Liver (tissue), 9 donors: ENCODE measurements around the gene L1TD1. TPM values are rescaled to one million over a fixed set of nuclear protein-coding genes. Genes with fewer than 3 reads are reported as not detected.
"Not testable (repeated sequence)": the region's sequence is repeated elsewhere in the genome, so short reads cannot be mapped to it uniquely, and the experiment has no call there.

Experiments used
- DNase-seq: peaks from one replicate; pipeline ENCODE4 v3.0.0-alpha.2; 2017; ENCODE audit warnings: low spot score
- H3K27ac ChIP-seq, 2 donors: one replicate each; pipeline ENCODE4 v1.7.0; 2013; ENCODE audit warnings: inconsistent platforms in 2 of 2, low read length in 2 of 2, control low read depth in 1 of 2, low read depth in 1 of 2, mild to moderate bottlenecking in 1 of 2
- H3K27me3 ChIP-seq, 4 donors: one replicate each; pipeline versions ENCODE4 v1.6.1 to v1.7.0; 2013; ENCODE audit warnings: low read length in 3 of 4, inconsistent platforms in 1 of 4, mild to moderate bottlenecking in 1 of 4, moderate library complexity in 1 of 4; ENCODE audit not compliant: control insufficient read depth in 4 of 4, insufficient read depth in 4 of 4
- H3K36me3 ChIP-seq, 4 donors: one replicate each; pipeline versions ENCODE4 v1.6.1 to v1.7.0; 2013; ENCODE audit warnings: low read length in 3 of 4, mild to moderate bottlenecking in 3 of 4, low read depth in 1 of 4, moderate library complexity in 1 of 4; ENCODE audit not compliant: control insufficient read depth in 4 of 4, insufficient read depth in 3 of 4
- H3K4me1 ChIP-seq, 4 donors: one replicate each; pipeline versions ENCODE4 v1.6.1 to v1.7.0; 2013; ENCODE audit warnings: low read length in 3 of 4, mild to moderate bottlenecking in 3 of 4, moderate library complexity in 1 of 4; ENCODE audit not compliant: control insufficient read depth in 4 of 4, insufficient read depth in 4 of 4
- H3K4me3 ChIP-seq, 3 donors: one replicate each; pipeline versions ENCODE4 v1.6.1 to v1.7.0; 2013; ENCODE audit warnings: low read length in 3 of 3, control low read depth in 1 of 3, low read depth in 1 of 3, mild to moderate bottlenecking in 1 of 3
- H3K9ac ChIP-seq, 2 donors: one replicate each; pipeline ENCODE4 v1.7.0; 2013; ENCODE audit warnings: low read length in 2 of 2, mild to moderate bottlenecking in 2 of 2, moderate library complexity in 2 of 2, control low read depth in 1 of 2, low read depth in 1 of 2
- H3K9me3 ChIP-seq, 4 donors: one replicate each; pipeline versions ENCODE4 v1.6.1 to v1.7.0; 2013; ENCODE audit warnings: low read length in 3 of 4; ENCODE audit not compliant: control insufficient read depth in 4 of 4
- ATF3 ChIP-seq: IDR thresholded peaks from 2 replicates; pipeline ENCODE4 v1.6.1; 2016; ENCODE audit warnings: antibody characterized with exemption
- CTCF ChIP-seq: fragments of 150-350 bp; IDR thresholded peaks from 2 replicates; pipeline ENCODE4 v1.5.1; 2017; ENCODE audit warnings: improper control_type of control experiment, low read depth, low read length; ENCODE audit not compliant: missing input control
- EGR1 ChIP-seq, 2 donors: IDR thresholded peaks; 2 replicates each; pipeline ENCODE4 v1.6.1; 2016 to 2018; ENCODE audit warnings: antibody characterized with exemption in 2 of 2, low read depth in 2 of 2
- FOXA1 ChIP-seq: IDR thresholded peaks from 2 replicates; pipeline ENCODE4 v1.6.1; 2016; ENCODE audit warnings: antibody characterized with exemption
- FOXA2 ChIP-seq: IDR thresholded peaks from 2 replicates; pipeline ENCODE4 v1.6.1; 2016; ENCODE audit warnings: antibody characterized with exemption
- GABPA ChIP-seq, 2 donors: IDR thresholded peaks in 1 of 2; conservative IDR thresholded peaks in 1 of 2; 2 replicates each; pipeline ENCODE4 v1.6.1; 2016; ENCODE audit warnings: antibody characterized with exemption in 2 of 2, mild to moderate bottlenecking in 1 of 2, moderate library complexity in 1 of 2
- HNF4A ChIP-seq, 2 donors: conservative IDR thresholded peaks; 2 replicates each; pipeline ENCODE4 v1.6.1; 2016; ENCODE audit warnings: antibody characterized with exemption in 2 of 2, mild to moderate bottlenecking in 2 of 2
- HNF4G ChIP-seq: IDR thresholded peaks from 2 replicates; pipeline ENCODE4 v1.6.1; 2016; ENCODE audit warnings: antibody characterized with exemption
- JUND ChIP-seq, 2 donors: IDR thresholded peaks; 2 replicates each; pipeline ENCODE4 v1.6.1; 2016; ENCODE audit warnings: antibody characterized with exemption in 2 of 2
- NR2F2 ChIP-seq: IDR thresholded peaks from 2 replicates; pipeline ENCODE4 v1.6.1; 2016; ENCODE audit warnings: antibody characterized with exemption
- RAD21 ChIP-seq, 2 donors: IDR thresholded peaks; 2 replicates each; pipeline ENCODE4 v1.6.1; 2016; ENCODE audit warnings: antibody characterized with exemption in 2 of 2, mild to moderate bottlenecking in 2 of 2
- REST ChIP-seq: IDR thresholded peaks from 2 replicates; pipeline ENCODE4 v1.6.1; 2016; ENCODE audit warnings: antibody characterized with exemption, mild to moderate bottlenecking
- RXRA ChIP-seq, 2 donors: IDR thresholded peaks; 2 replicates each; pipeline ENCODE4 v1.6.1; 2017 to 2018; ENCODE audit warnings: antibody characterized with exemption in 2 of 2, mild to moderate bottlenecking in 1 of 2
- SP1 ChIP-seq: IDR thresholded peaks from 2 replicates; pipeline ENCODE4 v1.6.1; 2018; ENCODE audit warnings: antibody characterized with exemption, mild to moderate bottlenecking
- TAF1 ChIP-seq: conservative IDR thresholded peaks from 2 replicates; pipeline ENCODE4 v1.6.1; 2016; ENCODE audit warnings: antibody characterized with exemption, mild to moderate bottlenecking
- ZBTB33 ChIP-seq: IDR thresholded peaks from 2 replicates; pipeline ENCODE4 v1.6.1; 2016; ENCODE audit warnings: antibody characterized with exemption
- WGBS: extraction: QIAGEN DNeasy Blood & Tissue Kit; methylation state at CpG from one replicate; pipeline ENCODE4 v1.1.7; 2013; 5-methylcytosine and 5-hydroxymethylcytosine counted together
- polyA plus RNA-seq, 2 donors: library from polyadenylated mRNA; stranded (reverse) in 1 of 2; unstranded in 1 of 2; fragments of 200-250 nt in 1 of 2; fragments of >200 nt in 1 of 2; fragmentation: Nextera tagmentation in 1 of 2; extraction: Ambion mirVana in 1 of 2; gene quantifications; one replicate each; pipeline versions ENCODE4 v1.2.1 to v1.2.3, GENCODE V29; 2013 to 2015
- total RNA-seq, 2 donors: library from RNA; depleted of rRNA; stranded (reverse); fragments of >200 nt; gene quantifications; one replicate each; pipeline ENCODE4 v1.2.3, GENCODE V29; 2014
- TF ChIP-seq, protein P1 (sequence below): IDR thresholded peaks from 2 replicates; pipeline ENCODE4 v1.6.1; 2016; ENCODE audit warnings: antibody characterized with exemption
- donor health status: healthy.
- donor health status: healthy.
- donor health status: healthy.
- donor health status: healthy.
- donor health status: healthy.

L1TD1 gene
- total and polyA plus RNA-seq, 4 donors = under 0.01 to 0.14 (median 0.01) TPM; not detected in 1

DNA sequence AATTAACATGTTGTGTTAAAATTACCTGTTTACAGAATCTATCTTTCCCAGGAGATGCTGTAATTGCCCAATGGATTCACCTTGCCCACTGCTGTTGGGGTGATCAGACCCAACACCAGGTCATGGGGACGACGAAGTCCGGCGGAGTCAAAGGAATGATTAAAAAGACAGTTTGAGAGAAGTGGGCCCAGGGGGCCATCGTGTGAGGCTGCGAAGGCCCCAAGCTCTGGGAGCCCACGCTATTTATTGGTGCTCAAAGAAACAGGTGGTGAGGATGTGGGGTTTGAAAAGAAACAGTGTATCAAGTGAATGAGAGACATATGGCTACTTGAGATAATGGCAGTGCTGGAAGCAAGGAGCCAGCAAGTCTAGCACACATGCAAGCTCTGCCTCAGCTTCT lies 16.3 kb upstream of the L1TD1 start:
- H3K4me1 ChIP-seq = no peaks in the 10 kb centered on the region
- WGBS = 90% methylated on average over 7 of the region's 7 CpGs
- H3K27me3 ChIP-seq = no peaks in the 10 kb centered on the region
- no peak for TF ChIP-seq RXRA (IDR thresholded peaks at IDR 0.05)
- TF ChIP-seq FOXA2 = no peak
- TF ChIP-seq GABPA (IDR thresholded peaks at IDR 0.05 in 1 of 2, conservative IDR thresholded peaks at IDR 0.05 in 1 of 2) = no peak
- no peak for TF ChIP-seq FOXA1
- no peak for TF ChIP-seq SP1
- no peak for TF ChIP-seq HNF4G
- TF ChIP-seq EGR1 (IDR thresholded peaks at IDR 0.05; ENCODE audit: low read depth in 2 of 2) = no peak
- no peak for TF ChIP-seq RAD21 (IDR thresholded peaks at IDR 0.05)
- no peak for DNase-seq
- no peaks in the 10 kb centered on the region for H3K9me3 ChIP-seq
- no peak overlapping the region for H3K27ac ChIP-seq
- no peaks in the 10 kb centered on the region for H3K36me3 ChIP-seq
- H3K4me3 ChIP-seq = no peak overlapping the region
- no peak overlapping the region for H3K9ac ChIP-seq

GRCh38 chr1:62180054-62180453 lies 14.6 kb upstream of the L1TD1 start:
- H3K4me1 ChIP-seq, H3K36me3 ChIP-seq, H3K9ac ChIP-seq, H3K9me3 ChIP-seq, DNase-seq, H3K27ac ChIP-seq, H3K27me3 ChIP-seq, H3K4me3 ChIP-seq: not testable (repeated sequence)
- WGBS = 83% methylated on average over 4 of the region's 4 CpGs

DNA sequence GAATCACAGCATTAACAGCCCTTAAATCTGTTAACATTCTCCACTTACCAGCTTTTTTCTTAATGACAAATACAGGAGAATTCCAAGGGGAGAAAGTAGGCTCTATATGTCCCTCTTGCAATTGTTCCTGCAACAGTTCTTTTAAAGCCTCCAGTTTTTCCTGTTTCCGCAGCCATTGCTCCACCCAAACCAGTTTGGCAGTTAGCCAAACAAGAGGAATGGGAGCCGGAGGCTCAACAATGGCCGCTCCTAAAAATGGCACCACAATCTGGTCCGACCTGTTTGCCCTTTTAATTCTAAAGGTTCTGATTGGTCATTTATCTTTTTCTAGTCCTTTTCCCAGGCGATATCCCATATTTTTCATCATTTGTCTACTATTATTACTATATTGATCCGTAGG lies 14.0 kb upstream of the L1TD1 start:
- no peak for DNase-seq
- H3K27ac ChIP-seq = no peak overlapping the region
- no peak overlapping the region for H3K4me3 ChIP-seq
- no peak overlapping the region for H3K9ac ChIP-seq
- H3K27me3 ChIP-seq = no peaks in the 10 kb centered on the region
- H3K36me3 ChIP-seq = no peaks in the 10 kb centered on the region
- no peaks in the 10 kb centered on the region for H3K4me1 ChIP-seq
- TF ChIP-seq JUND (IDR thresholded peaks at IDR 0.05) = no peak
- no peak for TF ChIP-seq NR2F2
- TF ChIP-seq ATF3 = no peak
- TF ChIP-seq TAF1 = no peak
- TF ChIP-seq RAD21 (IDR thresholded peaks at IDR 0.05) = no peak
- TF ChIP-seq CTCF = no peak
- no peak for TF ChIP-seq GABPA (IDR thresholded peaks at IDR 0.05 in 1 of 2, conservative IDR thresholded peaks at IDR 0.05 in 1 of 2)
- no peak for TF ChIP-seq HNF4A (conservative IDR thresholded peaks at IDR 0.05)
- no peak for TF ChIP-seq FOXA2
- TF ChIP-seq ZBTB33 = no peak
- TF ChIP-seq REST = no peak
- TF ChIP-seq EGR1 (IDR thresholded peaks at IDR 0.05; ENCODE audit: low read depth in 2 of 2) = no peak
- TF ChIP-seq HNF4G = no peak
- no peak for TF ChIP-seq RXRA (IDR thresholded peaks at IDR 0.05)
- TF ChIP-seq SP1 = no peak
- TF ChIP-seq FOXA1 = no peak
- TF ChIP-seq, protein P1, sequence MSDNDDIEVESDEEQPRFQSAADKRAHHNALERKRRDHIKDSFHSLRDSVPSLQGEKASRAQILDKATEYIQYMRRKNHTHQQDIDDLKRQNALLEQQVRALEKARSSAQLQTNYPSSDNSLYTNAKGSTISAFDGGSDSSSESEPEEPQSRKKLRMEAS = no peak
- WGBS = 67% methylated on average over 6 of the region's 6 CpGs
- no peaks in the 10 kb centered on the region for H3K9me3 ChIP-seq
